A673 (cell line): ENCODE measurements around the gene MRPS5. TPM values are rescaled to one million over a fixed set of nuclear protein-coding genes. Genes with fewer than 3 reads are reported as not detected.

ENCODE experiments used
- BruUV-seq: library from RNA; stranded (reverse); fragments of 400-500 nt; replicated peaks from 2 replicates; lab custom pipeline; 2021; lab: Mats Ljungman, UMichigan
- CTCF ChIA-PET: fragments of 300-600 bp; sonication (Branson Sonifier 250); formaldehyde crosslinking; loops from one replicate; lab custom pipeline; 2022; ENCODE audit warnings: antibody characterized with exemption; lab: Charles Lee
- POLR2A ChIA-PET: fragments of 300-600 bp; sonication (Branson Sonifier 250); formaldehyde crosslinking; loops from one replicate; lab custom pipeline; 2022; ENCODE audit warnings: antibody characterized with exemption; ENCODE audit not compliant: low non-redundant PET; lab: Charles Lee
- DNase-seq: peaks from one replicate; pipeline ENCODE4 v3.0.0-alpha.2; 2015; ENCODE audit warnings: low spot score
- H3K27ac ChIP-seq: fragments of 200-600 bp; sonication (generic); 2 replicates; pipeline ENCODE4 v1.5.1; 2016; ENCODE audit warnings: mixed run types, low read depth, mild to moderate bottlenecking, mixed read lengths, antibody characterized with exemption, low read length; ENCODE audit not compliant: poor library complexity, severe bottlenecking
- H3K27me3 ChIP-seq: fragments of 200-600 bp; sonication (generic); replicated peaks from 2 replicates; pipeline ENCODE4 v1.6.1; 2017; ENCODE audit warnings: mixed run types, low read depth, mild to moderate bottlenecking, mixed read lengths, antibody characterized with exemption, low read length; ENCODE audit not compliant: insufficient read depth, poor library complexity
- H3K36me3 ChIP-seq: fragments of 200-600 bp; sonication (generic); 2 replicates; pipeline ENCODE4 v1.6.1; 2016; ENCODE audit warnings: mixed run types, mild to moderate bottlenecking, mixed read lengths, antibody characterized with exemption, low read length; ENCODE audit not compliant: insufficient read depth, poor library complexity, severe bottlenecking
- H3K4me1 ChIP-seq: fragments of 200-600 bp; sonication (generic); 2 replicates; pipeline ENCODE4 v1.6.1; 2017; ENCODE audit warnings: mixed run types, mild to moderate bottlenecking, mixed read lengths, antibody characterized with exemption, low read length; ENCODE audit not compliant: insufficient read depth, poor library complexity, severe bottlenecking
- H3K4me3 ChIP-seq: fragments of 200-600 bp; sonication (generic); 2 replicates; pipeline ENCODE4 v1.5.1; 2016; ENCODE audit warnings: low read depth, mixed run types, mild to moderate bottlenecking, mixed read lengths, low read length; ENCODE audit not compliant: poor library complexity, severe bottlenecking
- H3K9me3 ChIP-seq: fragments of 200-600 bp; sonication (generic); 2 replicates; pipeline ENCODE4 v1.6.1; 2016; ENCODE audit warnings: mixed run types, low read depth, mild to moderate bottlenecking, mixed read lengths, antibody characterized with exemption, low read length; ENCODE audit not compliant: poor library complexity, severe bottlenecking
- CTCF ChIP-seq: fragments of 300-800, 200-600 bp; sonication (generic); conservative IDR thresholded peaks from 2 replicates; pipeline ENCODE4 v1.5.1; 2017; ENCODE audit warnings: low read depth, mild to moderate bottlenecking, antibody characterized with exemption, low read length, moderate library complexity, mixed read lengths
- EZH2 ChIP-seq: fragments of 200-600 bp; sonication (generic); IDR thresholded peaks from 2 replicates; pipeline ENCODE4 v1.6.1; 2017; ENCODE audit warnings: borderline replicate concordance, low read depth, mild to moderate bottlenecking, mixed read lengths, antibody characterized with exemption, low read length; ENCODE audit not compliant: poor library complexity, severe bottlenecking
- intact Hi-C: fragments of 100-400 bp; cut with micrococcal nuclease; formaldehyde crosslinking; loops from one replicate; pipeline ENCODE4 v1.10.0; 2022; ENCODE audit not compliant: unreplicated experiment
- total RNA-seq: library from RNA; stranded (reverse); gene quantifications from 2 replicates; pipeline ENCODE4 v1.2.3, GENCODE V29; 2021

The MRPS5 gene
- total RNA-seq, 1 experiment from 2014 or later: 103 TPM

GRCh38 chr2:95077861-95078603, 43.6 kb downstream of the MRPS5 start:
- Histone ChIP-seq H3K4me1 (peaks cover 6% of the 10 kb centered on the region), H3K9me3 (no peaks in the 10 kb centered on the region), H3K36me3 (no peaks in the 10 kb centered on the region), H3K4me3 (no peak overlapping the region), H3K27ac (no peak overlapping the region), H3K27me3 (peaks cover 25% of the 10 kb centered on the region)
- ChIA-PET POLR2A (no interaction called here), CTCF (interaction anchor here (0.6 to 2.3 kb wide), 2 partner anchors 14 to 55 kb away, joined by 5 to 17 read pairs; no protein-coding TSS in a partner anchor)
- BruUV-seq: no TSS peak
- DNase-seq: no peak
- intact Hi-C loops: loop anchor here (5.0 kb wide), 1 partner anchor 56 kb away; no protein-coding TSS in a partner anchor
- no peak for TF ChIP-seq CTCF
- TF ChIP-seq EZH2: no peak

GRCh38 chr2:95077530-95077825, 44.1 kb downstream of the MRPS5 start:
- H3K9me3 ChIP-seq: no peaks in the 10 kb centered on the region
- H3K36me3 ChIP-seq: no peaks in the 10 kb centered on the region
- DNase-seq: no peak
- intact Hi-C loops: loop anchor here (5.0 kb wide), 1 partner anchor 55 kb away; no protein-coding TSS in a partner anchor
- H3K27me3 ChIP-seq: peaks cover 29% of the 10 kb centered on the region
- TF ChIP-seq EZH2: no peak
- TF ChIP-seq CTCF: no peak
- peak overlapping the region; percentile 58 for H3K4me3 ChIP-seq
- H3K27ac ChIP-seq: no peak overlapping the region
- POLR2A ChIA-PET: no interaction called here
- CTCF ChIA-PET: no interaction called here
- H3K4me1 ChIP-seq: peaks cover 6% of the 10 kb centered on the region
- BruUV-seq: no TSS peak

GRCh38 chr2:95076705-95077529, 44.7 kb downstream of the MRPS5 start:
- no peak overlapping the region for H3K27ac ChIP-seq
- peak; percentile 92 for TF ChIP-seq CTCF
- TF ChIP-seq EZH2: no peak
- H3K36me3 ChIP-seq: no peaks in the 10 kb centered on the region
- POLR2A ChIA-PET: no interaction called here
- peaks cover 32% of the 10 kb centered on the region for H3K27me3 ChIP-seq
- no TSS peak for BruUV-seq
- intact Hi-C loops: loop anchor here (5.0 kb wide), 1 partner anchor 55 kb away; no protein-coding TSS in a partner anchor
- DNase-seq: peak; percentile 74
- CTCF ChIA-PET: interaction anchor here (0.6 kb wide), 1 partner anchor 186 kb away, joined by 4 read pairs; no protein-coding TSS in a partner anchor
- H3K4me3 ChIP-seq: peak overlapping the region; percentile 58
- no peaks in the 10 kb centered on the region for H3K9me3 ChIP-seq
- H3K4me1 ChIP-seq: peaks cover 6% of the 10 kb centered on the region
